Stimulated activated CD8-positive, alpha-beta memory T cell treated with anti-CD3 and anti-CD28 coated beads, Interleukin-12 subunit alpha, Interleukin-12 subunit beta, amount 100 ng/mL, for 24 hours (primary cell): Measurements from ENCODE around the gene NKIRAS1.
"Not testable (repeated sequence)": the region's sequence is repeated elsewhere in the genome, so short reads cannot be mapped to it uniquely, and the experiment has no call there.

Source experiments
- DNase-seq: peaks from one replicate; pipeline ENCODE4 v3.0.0-alpha.2; 2020; ENCODE audit errors: extremely low read depth

NKIRAS1 gene

DNA sequence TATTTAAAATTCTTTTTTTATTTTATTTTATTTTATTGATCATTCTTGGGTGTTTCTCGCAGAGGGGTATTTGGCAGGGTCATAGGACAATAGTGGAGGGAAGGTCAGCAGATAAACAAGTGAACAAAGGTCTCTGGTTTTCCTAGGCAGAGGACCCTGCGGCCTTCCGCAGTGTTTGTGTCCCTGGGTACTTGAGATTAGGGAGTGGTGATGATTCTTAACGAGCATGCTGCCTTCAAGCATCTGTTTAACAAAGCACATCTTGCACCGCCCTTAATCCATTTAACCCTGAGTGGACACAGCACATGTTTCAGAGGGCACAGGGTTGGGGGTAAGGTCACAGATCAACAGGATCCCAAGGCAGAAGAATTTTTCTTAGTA, 46.1 kb downstream of the NKIRAS1 start:
- DNase-seq, result not testable (repeated sequence)

DNA sequence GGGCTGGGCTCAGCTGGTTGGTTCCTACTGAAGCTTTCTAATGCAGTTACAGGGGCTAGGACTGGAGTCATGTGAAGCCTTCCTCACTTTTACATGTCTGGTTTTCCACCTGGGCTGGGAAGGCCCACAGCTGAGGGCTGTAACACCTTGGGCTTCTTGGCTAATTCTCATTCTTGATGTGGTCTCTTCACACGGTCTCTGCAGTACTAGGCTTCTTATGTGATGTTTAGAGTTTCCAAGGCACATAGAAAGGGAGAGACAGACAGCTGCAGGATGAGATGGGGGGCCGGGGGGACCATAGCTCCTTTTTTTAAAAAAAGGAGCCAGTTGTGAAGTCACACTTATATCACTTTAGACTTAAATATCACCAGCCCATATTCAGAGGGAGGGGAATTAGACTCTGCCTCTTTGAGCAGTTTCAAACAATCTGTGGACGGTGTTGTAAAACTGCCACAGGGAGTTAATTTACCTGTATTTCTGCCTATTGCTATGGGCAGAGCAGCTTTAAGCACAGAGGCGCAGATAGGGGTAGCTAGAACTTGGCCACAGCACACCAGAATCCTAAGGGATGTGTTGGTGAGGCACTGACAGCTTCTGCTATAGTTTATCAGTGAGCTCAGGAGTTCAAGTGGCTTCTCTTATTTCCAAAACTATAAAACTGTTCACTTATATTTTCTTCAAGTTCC, 46.7 kb downstream of the NKIRAS1 start:
- DNase-seq, result no peak

GRCh38 chr3:23867838-23868237, 49.0 kb downstream of the NKIRAS1 start:
- DNase-seq, result no peak

- no peak for DNase-seq
Measured at GRCh38 chr3:23867400-23867799, 49.4 kb downstream of the NKIRAS1 start.

GRCh38 chr3:23865595-23866396, 51.0 kb downstream of the NKIRAS1 start:
- no peak for DNase-seq

DNA sequence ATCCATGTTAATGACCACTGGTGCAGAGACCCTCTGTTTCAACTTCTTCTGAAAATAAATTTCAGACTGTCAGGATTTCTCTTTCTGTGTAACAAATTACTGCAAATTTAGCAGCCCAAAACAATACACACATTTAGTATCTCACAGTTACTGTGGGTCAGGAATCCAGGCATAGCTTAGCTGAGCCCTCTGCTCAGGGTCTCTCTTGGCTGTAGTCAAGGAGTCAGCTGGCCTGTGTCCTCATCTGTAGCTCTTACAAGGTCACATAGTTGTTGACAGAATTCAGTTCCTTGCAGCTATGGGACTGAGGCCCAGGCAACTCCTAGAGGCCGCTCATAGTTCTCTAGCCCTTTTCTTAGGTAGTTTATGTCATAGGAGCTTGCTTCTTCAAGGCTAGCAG, 51.9 kb downstream of the NKIRAS1 start:
- DNase-seq, result no peak

DNA sequence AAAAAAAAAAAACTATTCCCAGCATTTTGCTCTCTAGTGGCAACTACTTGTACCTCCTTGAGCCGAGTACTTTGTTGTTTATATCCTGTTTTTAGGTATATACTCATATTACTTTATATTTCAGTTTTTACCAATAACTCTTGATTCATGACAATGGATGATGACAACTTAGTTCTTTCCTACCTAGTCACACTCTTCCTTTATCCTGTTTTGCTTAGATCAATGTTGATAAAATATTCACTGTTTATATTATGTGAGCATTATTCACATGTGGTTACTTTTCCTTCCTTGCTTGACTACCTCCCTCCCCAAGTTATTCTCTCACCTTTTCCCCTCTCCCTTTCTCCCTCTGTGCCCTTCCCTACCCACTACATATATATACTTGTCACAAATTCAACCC, 53.7 kb downstream of the NKIRAS1 start:
- no peak for DNase-seq

GRCh38 chr3:23861689-23862088, 55.1 kb downstream of the NKIRAS1 start:
- no peak for DNase-seq

DNA sequence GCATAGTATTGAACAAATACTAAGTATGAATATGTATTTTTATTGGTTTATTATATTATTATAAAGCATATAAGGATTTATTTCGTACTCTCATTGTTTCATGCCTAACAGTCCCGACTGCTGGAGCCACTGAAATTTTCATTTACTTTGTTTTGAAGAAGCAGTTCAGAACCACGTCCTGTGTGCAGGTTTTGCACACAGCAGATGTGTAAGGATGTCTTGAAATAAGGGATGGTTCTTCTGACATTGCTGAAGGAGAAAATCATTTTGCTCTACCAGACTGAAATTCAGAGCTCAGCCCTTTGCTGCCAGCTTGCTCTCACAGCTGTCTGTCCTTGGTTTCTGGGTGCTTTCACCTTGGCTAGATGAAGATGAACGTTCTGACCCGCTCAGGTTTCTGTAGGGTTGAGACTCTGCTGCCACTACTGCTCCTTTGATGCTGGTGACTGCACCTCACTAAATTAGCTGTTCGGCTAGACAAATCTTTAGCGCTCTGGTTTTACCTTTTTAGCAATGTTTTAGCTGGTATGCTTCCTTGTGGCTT, 56.9 kb downstream of the NKIRAS1 start:
- DNase-seq, result no peak

DNA sequence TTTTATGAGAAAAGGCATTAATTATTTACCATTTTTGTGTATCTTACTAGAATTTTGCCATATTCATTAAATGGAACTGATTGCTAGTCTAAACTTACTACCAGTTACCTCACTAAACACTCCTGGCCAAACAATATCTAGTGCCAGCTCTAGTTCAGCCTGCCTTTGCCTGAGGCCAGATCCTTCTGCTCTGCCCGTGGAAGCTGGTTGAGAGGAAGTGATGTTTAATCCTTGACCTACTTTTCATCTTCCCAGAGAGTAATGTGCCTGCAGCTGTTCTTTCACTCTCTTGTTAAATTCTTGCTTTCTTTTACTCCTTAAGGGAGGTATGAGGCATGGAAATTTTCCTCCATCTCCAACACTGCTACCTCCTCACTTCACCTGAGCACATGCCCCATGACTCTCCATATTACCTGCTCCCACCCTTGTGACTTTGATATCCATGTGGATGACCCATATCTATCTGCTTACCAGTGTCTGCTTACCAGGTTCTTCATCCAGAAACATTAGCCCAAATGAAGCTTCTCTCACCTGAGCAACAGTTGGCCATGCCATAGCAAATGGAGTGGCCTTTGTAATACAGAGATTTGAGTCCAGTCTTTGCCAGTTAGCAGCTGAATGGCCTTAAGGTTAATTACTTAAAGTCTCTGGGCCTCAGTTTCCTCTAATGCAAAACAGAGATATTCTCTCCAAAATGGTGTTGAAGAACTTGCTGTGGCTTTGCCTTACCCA, 57.6 kb downstream of the NKIRAS1 start:
- no peak for DNase-seq

DNA sequence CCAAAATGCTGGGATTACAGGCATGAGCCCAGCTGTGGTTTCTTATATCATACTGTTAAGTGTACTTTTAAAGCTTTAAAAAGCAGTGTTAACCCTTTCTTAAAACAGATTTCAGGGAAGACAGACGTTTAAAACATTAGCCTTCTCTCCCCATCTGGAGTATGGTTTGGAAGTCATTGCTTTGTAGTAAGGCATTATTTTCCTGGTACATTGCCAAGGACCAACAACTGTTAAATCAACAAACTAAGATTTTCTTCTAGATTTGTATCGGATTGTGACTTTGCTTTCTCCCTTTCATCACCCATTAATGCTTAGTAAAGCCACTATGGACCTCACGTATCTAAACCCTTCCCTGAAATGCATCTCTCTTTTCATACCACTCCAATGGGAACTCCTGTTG, 60.5 kb downstream of the NKIRAS1 start:
- DNase-seq, result no peak

DNA sequence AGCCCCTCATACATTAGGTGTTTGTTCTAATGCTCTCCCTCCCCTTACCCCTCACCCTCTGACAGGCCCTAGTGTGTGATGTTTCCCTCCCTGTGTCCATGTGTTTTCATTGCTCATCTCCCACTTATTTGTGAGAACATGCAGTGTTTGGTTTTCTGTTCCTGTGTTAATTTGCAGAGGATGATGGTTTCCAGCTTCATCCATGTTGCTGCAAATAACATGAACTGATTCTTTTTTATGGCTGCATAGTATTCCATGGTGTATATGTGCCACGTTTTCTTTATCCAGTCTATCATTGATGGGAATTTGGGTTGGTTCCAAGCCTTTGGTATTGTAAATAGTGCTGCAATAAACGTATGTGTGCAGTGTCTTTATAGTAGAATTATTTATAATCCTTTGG, 67.3 kb downstream of the NKIRAS1 start:
- DNase-seq, result not testable (repeated sequence)

DNA sequence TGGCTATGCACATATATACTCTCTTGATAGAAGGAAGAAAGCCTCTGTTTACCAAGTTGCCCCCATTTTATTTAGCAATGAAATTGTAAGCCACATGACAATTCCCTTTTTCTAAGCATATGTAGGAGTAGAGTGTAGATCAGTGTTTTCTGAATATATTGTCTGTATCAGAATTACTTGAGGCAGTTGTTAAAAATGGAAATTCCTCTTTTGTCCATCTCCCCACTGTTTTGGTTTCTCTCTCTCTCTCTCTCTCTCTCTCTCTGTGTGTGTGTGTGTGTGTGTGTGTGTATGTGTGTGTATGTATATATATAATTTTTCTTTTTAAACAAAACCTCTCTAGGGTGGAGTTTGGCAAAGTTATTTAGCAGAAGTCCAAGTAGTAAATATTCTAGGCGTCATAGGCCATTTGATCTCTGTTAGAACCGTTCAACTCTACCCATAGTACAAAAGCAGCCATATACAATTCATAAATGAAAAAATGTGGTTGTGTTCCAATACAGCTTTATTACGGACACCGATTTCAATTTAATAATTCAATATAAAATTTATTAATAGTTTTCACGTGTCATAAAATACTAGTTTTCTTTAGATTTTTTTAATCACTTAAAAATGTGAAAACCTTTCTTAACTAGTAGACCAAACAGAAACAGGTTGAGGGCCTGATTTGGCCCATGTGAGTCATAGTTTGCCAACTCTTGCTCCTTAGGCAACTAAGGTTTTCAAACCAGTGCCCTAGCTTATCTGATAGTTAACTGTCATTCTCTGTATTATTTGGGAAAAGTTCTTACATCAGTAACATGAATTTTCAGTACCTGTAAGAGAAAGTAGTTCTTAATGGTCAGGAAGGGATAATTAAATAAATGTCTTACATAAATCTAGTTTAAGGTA, 71.2 kb downstream of the NKIRAS1 start:
- DNase-seq, result no peak

- no peak for DNase-seq
Measured at GRCh38 chr3:23843869-23844268, 72.9 kb downstream of the NKIRAS1 start.
